H1 (cell line): ENCODE results near the gene WDR59. TPM values are rescaled to one million over a fixed set of nuclear protein-coding genes. Genes with fewer than 3 reads are reported as not detected.

ENCODE experiments used
- CTCF ChIA-PET: fragments of 300-600 bp; sonication (Branson Sonifier 250); formaldehyde crosslinking; loops from one replicate; lab custom pipeline; 2021; ENCODE audit not compliant: partially characterized antibody; lab: Charles Lee
- POLR2A ChIA-PET: fragments of 300-600 bp; sonication (Branson Sonifier 250); formaldehyde crosslinking; loops from one replicate; lab custom pipeline; 2021; ENCODE audit warnings: inconsistent platforms; ENCODE audit not compliant: partially characterized antibody; lab: Charles Lee
- DNase-seq, 2 experiments: peaks; one replicate each; pipeline versions ENCODE4 v3.0.0 to v3.0.0-alpha.2; 2010 to 2022; ENCODE audit warnings: low spot score in 2 of 2, low read depth in 1 of 2, mixed read lengths in 1 of 2
- FAIRE-seq: peaks from 2 replicates; lab custom pipeline; 2011; peaks lifted over from hg19 to GRCh38; lab: Jason Lieb, UNC
- H2AFZ ChIP-seq: 2 replicates; pipeline ENCODE4 v1.8.1; 2012; ENCODE audit warnings: low read length, inconsistent platforms
- H2AK5ac ChIP-seq: 2 replicates; pipeline ENCODE4 v1.6.1; 2013; ENCODE audit warnings: low read depth, low read length
- H2BK120ac ChIP-seq: replicated peaks from 2 replicates; pipeline ENCODE3; 2013; ENCODE audit warnings: low read depth, low read length, inconsistent platforms
- H2BK12ac ChIP-seq: 2 replicates; pipeline ENCODE4 v1.6.1; 2013; ENCODE audit warnings: low read depth, low read length
- H2BK15ac ChIP-seq: 2 replicates; pipeline ENCODE4 v1.6.1; 2013; ENCODE audit warnings: low read length
- H2BK20ac ChIP-seq: 2 replicates; pipeline ENCODE4 v1.6.1; 2013; ENCODE audit warnings: low read length
- H2BK5ac ChIP-seq: 2 replicates; pipeline ENCODE4 v1.6.1; 2013; ENCODE audit warnings: low read depth, low read length
- H3K14ac ChIP-seq: 2 replicates; pipeline ENCODE4 v1.6.1; 2013; ENCODE audit warnings: inconsistent platforms; ENCODE audit not compliant: insufficient read length
- H3K18ac ChIP-seq: 2 replicates; pipeline ENCODE4 v1.6.1; 2013; ENCODE audit warnings: low read length; ENCODE audit errors: extremely low read depth
- H3K23ac ChIP-seq: 2 replicates; pipeline ENCODE4 v1.6.1; 2013; ENCODE audit warnings: inconsistent platforms; ENCODE audit not compliant: insufficient read length
- H3K23me2 ChIP-seq: 2 replicates; pipeline ENCODE4 v1.6.1; 2013; ENCODE audit warnings: low read depth, low read length
- H3K27ac ChIP-seq: 2 replicates; pipeline ENCODE4 v1.6.1; 2011; ENCODE audit warnings: low read depth, low read length, inconsistent platforms
- H3K27me3 ChIP-seq, 4 experiments: replicated peaks in 1 of 4; 1 replicate in 1 of 4; 2 replicates in 3 of 4; pipeline versions ENCODE4 v1.6.1 to v1.8.1; 2011 to 2013; ENCODE audit warnings: low read length in 3 of 4, mild to moderate bottlenecking in 3 of 4, inconsistent platforms in 2 of 4, mixed read lengths in 2 of 4, moderate library complexity in 1 of 4; ENCODE audit not compliant: control insufficient read depth in 3 of 4, insufficient read depth in 3 of 4; ENCODE audit errors: extremely low read depth in 1 of 4
- H3K36me3 ChIP-seq, 4 experiments: 2 replicates each; pipeline versions ENCODE4 v1.6.1 to v1.8.1; 2011 to 2013; ENCODE audit warnings: mild to moderate bottlenecking in 4 of 4, low read length in 3 of 4, moderate library complexity in 2 of 4, control low read depth in 1 of 4, inconsistent platforms in 1 of 4; ENCODE audit not compliant: insufficient read depth in 4 of 4, control insufficient read depth in 2 of 4
- H3K4ac ChIP-seq: replicated peaks from 2 replicates; pipeline ENCODE3; 2013; ENCODE audit warnings: low read length, low read depth, mixed read lengths, inconsistent platforms; ENCODE audit not compliant: insufficient read length
- H3K4me1 ChIP-seq, 4 experiments: replicated peaks in 1 of 4; 1 replicate in 1 of 4; 2 replicates in 3 of 4; pipeline versions ENCODE4 v1.6.1 to v1.8.1; 2011 to 2013; ENCODE audit warnings: low read length in 3 of 4, inconsistent platforms in 2 of 4, mixed read lengths in 1 of 4; ENCODE audit not compliant: insufficient read depth in 4 of 4, control insufficient read depth in 3 of 4
- H3K4me2 ChIP-seq, 2 experiments: 2 replicates each; pipeline versions ENCODE4 v1.6.1 to v1.8.1; 2011 to 2013; ENCODE audit warnings: low read depth in 2 of 2, low read length in 2 of 2, control low read depth in 1 of 2, inconsistent platforms in 1 of 2, mild to moderate bottlenecking in 1 of 2; ENCODE audit not compliant: insufficient read depth in 1 of 2
- H3K4me3 ChIP-seq, 4 experiments: fragments of 200-600, 300-600 bp in 1 of 4; sonication (generic), shearing (Covaris generic), sonication (Bioruptor Twin) in 1 of 4; 2 replicates each; pipeline versions ENCODE4 v1.5.1 to v1.8.1; 2011 to 2016; ENCODE audit warnings: low read length in 4 of 4, low read depth in 3 of 4, control low read depth in 2 of 4, inconsistent platforms in 2 of 4, mild to moderate bottlenecking in 2 of 4, mixed read lengths in 1 of 4, moderate library complexity in 1 of 4; ENCODE audit not compliant: insufficient read depth in 2 of 4; ENCODE audit errors: extremely low read depth in 1 of 4
- H3K56ac ChIP-seq: replicated peaks from 2 replicates; pipeline ENCODE3; 2013; ENCODE audit warnings: low read depth, mild to moderate bottlenecking, mixed read lengths, low read length, inconsistent platforms; ENCODE audit not compliant: insufficient read length
- H3K79me1 ChIP-seq: 2 replicates; pipeline ENCODE4 v1.6.1; 2013; ENCODE audit warnings: low read depth, low read length, control low read depth
- H3K79me2 ChIP-seq, 2 experiments: 2 replicates each; pipeline versions ENCODE4 v1.6.1 to v1.8.1; 2012 to 2013; ENCODE audit warnings: low read length in 2 of 2, mild to moderate bottlenecking in 2 of 2, inconsistent platforms in 1 of 2; ENCODE audit not compliant: insufficient read depth in 2 of 2, control insufficient read depth in 1 of 2
- H3K9ac ChIP-seq, 4 experiments: replicated peaks in 1 of 4; 1 replicate in 1 of 4; 2 replicates in 3 of 4; pipeline versions ENCODE4 v1.6.1 to v1.8.1; 2011 to 2013; ENCODE audit warnings: low read depth in 3 of 4, low read length in 3 of 4, control low read depth in 2 of 4, mild to moderate bottlenecking in 2 of 4, moderate library complexity in 2 of 4, inconsistent platforms in 1 of 4; ENCODE audit errors: extremely low read depth in 1 of 4
- H3K9me3 ChIP-seq, 2 experiments: 2 replicates each; pipeline versions ENCODE4 v1.6.1 to v1.8.1; 2012 to 2013; ENCODE audit warnings: mild to moderate bottlenecking in 2 of 2, moderate library complexity in 2 of 2, control low read depth in 1 of 2, inconsistent platforms in 1 of 2, low read depth in 1 of 2, low read length in 1 of 2, mixed read lengths in 1 of 2; ENCODE audit not compliant: insufficient read depth in 2 of 2
- H4K20me1 ChIP-seq, 2 experiments: replicated peaks in 1 of 2; 2 replicates each; pipeline versions ENCODE3 to v1.8.1; 2011 to 2013; ENCODE audit warnings: inconsistent platforms in 2 of 2, low read length in 2 of 2, mild to moderate bottlenecking in 1 of 2; ENCODE audit not compliant: insufficient read depth in 2 of 2, control insufficient read depth in 1 of 2
- H4K5ac ChIP-seq: 2 replicates; pipeline ENCODE4 v1.6.1; 2013; ENCODE audit warnings: low read length, low read depth, mixed read lengths, inconsistent platforms; ENCODE audit not compliant: insufficient read length
- H4K8ac ChIP-seq: 2 replicates; pipeline ENCODE4 v1.8.0; 2013; ENCODE audit warnings: mild to moderate bottlenecking, moderate library complexity, low read length, inconsistent platforms; ENCODE audit not compliant: insufficient read depth; ENCODE audit errors: extremely low read depth
- H4K91ac ChIP-seq: replicated peaks from 2 replicates; pipeline ENCODE3; 2013; ENCODE audit warnings: low read length, mixed read lengths, inconsistent platforms; ENCODE audit not compliant: insufficient read length
- ATF3 ChIP-seq: IDR thresholded peaks from 2 replicates; pipeline ENCODE4 v1.6.1; 2011; ENCODE audit warnings: low read depth, mild to moderate bottlenecking, low read length; ENCODE audit not compliant: insufficient read depth
- BACH1 ChIP-seq: IDR thresholded peaks from 2 replicates; pipeline ENCODE4 v1.6.1; 2012; ENCODE audit warnings: low read length, improper control_type of control experiment
- CBX5 ChIP-seq: fragments of 300-800, 300-1000 bp; sonication (generic); IDR thresholded peaks from 2 replicates; pipeline ENCODE4 v1.7.1; 2016; ENCODE audit warnings: antibody characterized with exemption, low read length, low read depth
- CBX8 ChIP-seq: fragments of 300-800, 300-1000 bp; sonication (generic); IDR thresholded peaks from 2 replicates; pipeline ENCODE4 v1.7.1; 2016; ENCODE audit warnings: low read depth, low read length, borderline replicate concordance
- EGR1 ChIP-seq: IDR thresholded peaks from 2 replicates; pipeline ENCODE4 v1.6.1; 2011; ENCODE audit warnings: low read depth, low read length, borderline replicate concordance
- PHF8 ChIP-seq: fragments of 200-600 bp; sonication (generic); conservative IDR thresholded peaks from 2 replicates; pipeline ENCODE4 v1.7.1; 2012; ENCODE audit warnings: low read depth, mild to moderate bottlenecking, inconsistent platforms, low read length, moderate library complexity
- POLR2AphosphoS5 ChIP-seq: IDR thresholded peaks from 2 replicates; pipeline ENCODE4 v1.6.1; 2011; ENCODE audit warnings: low read depth, low read length
- POU5F1 ChIP-seq: IDR thresholded peaks from 2 replicates; pipeline ENCODE4 v1.6.1; 2011; ENCODE audit warnings: low read depth, mild to moderate bottlenecking, low read length, moderate library complexity
- RAD21 ChIP-seq, 2 experiments: IDR thresholded peaks in 1 of 2; conservative IDR thresholded peaks in 1 of 2; 2 replicates each; pipeline ENCODE4 v1.6.1; 2011; ENCODE audit warnings: low read depth in 2 of 2, low read length in 2 of 2, improper control_type of control experiment in 1 of 2, inconsistent platforms in 1 of 2, mild to moderate bottlenecking in 1 of 2, moderate library complexity in 1 of 2
- RFX5 ChIP-seq: IDR thresholded peaks from 2 replicates; pipeline ENCODE4 v1.6.1; 2011; ENCODE audit warnings: low read depth, low read length, improper control_type of control experiment, borderline replicate concordance
- SAP30 ChIP-seq: fragments of 300-600 bp; sonication (generic); IDR thresholded peaks from 2 replicates; pipeline ENCODE4 v1.7.1; 2012; ENCODE audit warnings: low read length, moderate library complexity, mild to moderate bottlenecking, inconsistent platforms; ENCODE audit not compliant: insufficient read depth, insufficient replicate concordance
- SIRT6 ChIP-seq: IDR thresholded peaks from one replicate; pipeline ENCODE4 v1.7.1; 2012; ENCODE audit warnings: low read length, inconsistent platforms
- TBP ChIP-seq: IDR thresholded peaks from 2 replicates; pipeline ENCODE4 v1.6.1; 2011; ENCODE audit warnings: low read depth, low read length, improper control_type of control experiment
- ZNF274 ChIP-seq: IDR thresholded peaks from 2 replicates; pipeline ENCODE4 v1.7.0; 2012; ENCODE audit warnings: low read length, borderline replicate concordance; ENCODE audit errors: extremely low read depth
- WGBS, 2 experiments: shearing (Covaris generic) in 1 of 2; methylation state at CpG; one replicate each; pipeline versions ENCODE4 v1.1.6 to v1.1.7; 2013 to 2015; ENCODE audit warnings: low lambda C conversion rate in 2 of 2, mixed read lengths in 2 of 2, inconsistent platforms in 1 of 2, low coverage in 1 of 2, missing lambda C conversion rate in 1 of 2; ENCODE audit not compliant: insufficient replicate concordance in 2 of 2, insufficient coverage in 1 of 2, insufficient read length in 1 of 2; ENCODE audit errors: extremely low coverage in 1 of 2, missing lambda C conversion rate in 1 of 2; 5-methylcytosine and 5-hydroxymethylcytosine counted together
- polyA plus RNA-seq, 7 experiments: library from polyadenylated mRNA; depleted of rRNA in 3 of 7; stranded (reverse) in 5 of 7; unstranded in 2 of 7; fragments of >200 nt in 5 of 7; fragments of 200-250 nt in 2 of 7; gene quantifications; 1 replicate in 5 of 7; 2 replicates in 1 of 7; 4 replicates in 1 of 7; pipeline versions ENCODE4 v1.2.1 to v1.2.3, GENCODE V29; 2011 to 2013; ENCODE audit warnings: missing spikeins in 2 of 7, mixed read lengths in 2 of 7
- total RNA-seq: library from RNA; stranded (reverse); fragmentation: NEBNext Ultra II Directional; extraction: Animal tissue kit (Norgen Biotek cat#: 25700); gene quantifications from 2 replicates; pipeline ENCODE4 v1.2.1, GENCODE V29; 2021

WDR59 gene
- total and polyA plus RNA-seq, 2 of the 8 experiments (the other 6 are each of a cell fraction or from before 2014, with no cell fraction given), result 84.2 to 124 TPM

- H2BK20ac ChIP-seq, result no peak overlapping the region
- H3K14ac ChIP-seq, result no peak overlapping the region
- no peak overlapping the region for H3K4me3 ChIP-seq
- no peaks in the 10 kb centered on the region for H4K20me1 ChIP-seq
- H3K79me2 ChIP-seq, result no peaks in the 10 kb centered on the region
- no peak for FAIRE-seq
- 97% methylated on average over 4 of the region's 4 CpGs; no CpG with 5 or more reads in 1 of the 2 experiments for WGBS, 2 experiments
- no peaks in the 10 kb centered on the region for H3K27me3 ChIP-seq
- no peak overlapping the region for H3K4me2 ChIP-seq
- H2BK15ac ChIP-seq, result no peak overlapping the region
- H3K23me2 ChIP-seq, result no peaks in the 10 kb centered on the region
- H2BK120ac ChIP-seq, result no peak overlapping the region
- peaks cover 0 to 54% (median 26%) of the 10 kb centered on the region in 4 experiments; a peak in 7 of 8 replicates for H3K36me3 ChIP-seq
- POLR2A ChIA-PET, result interaction anchor here (1.1 to 1.2 kb wide), 2 partner anchors 10 to 22 kb away, joined by 3 read pairs; no protein-coding TSS in a partner anchor
- no peak for DNase-seq
- H4K5ac ChIP-seq, result no peak overlapping the region
- H3K79me1 ChIP-seq, result no peaks in the 10 kb centered on the region
- no peaks in the 10 kb centered on the region for H3K9me3 ChIP-seq
- no peak overlapping the region for H2BK12ac ChIP-seq
- no peak overlapping the region for H3K4ac ChIP-seq
- no peak overlapping the region for H3K18ac ChIP-seq
- H2BK5ac ChIP-seq, result no peak overlapping the region
- H3K4me1 ChIP-seq, result no peaks in the 10 kb centered on the region
- no peak overlapping the region for H3K23ac ChIP-seq
- H3K9ac ChIP-seq, result no peak overlapping the region
- no peak overlapping the region for H4K91ac ChIP-seq
- CTCF ChIA-PET, result interaction anchor here (1.9 kb wide), 1 partner anchor 10 kb away, joined by 5 read pairs; no protein-coding TSS in a partner anchor
- no peak overlapping the region for H4K8ac ChIP-seq
- H2AFZ ChIP-seq, result no peak overlapping the region
- H2AK5ac ChIP-seq, result no peak overlapping the region
- no peak overlapping the region for H3K56ac ChIP-seq
- no peak overlapping the region for H3K27ac ChIP-seq
- TF ChIP-seq BACH1 (no peak), POU5F1 (no peak), POLR2AphosphoS5 (no peak), ATF3 (no peak), CBX5 (no peak), RAD21 (IDR thresholded peaks at IDR 0.05 in 1 of 2, conservative IDR thresholded peaks at IDR 0.05 in 1 of 2; ENCODE audit: low read depth in 2 of 2, low read length in 2 of 2) (no peak), CBX8 (no peak), SAP30 (no peak), ZNF274 (no peak), SIRT6 (no peak), RFX5 (no peak), TBP (no peak), PHF8 (no peak), EGR1 (no peak)
Observed at GRCh38 chr16:74893541-74893940, 91.4 kb downstream of the WDR59 start.
